Tongue (tissue), 2 donors: Measurements from ENCODE around the gene AP3S1. TPM values are rescaled to one million over a fixed set of nuclear protein-coding genes. Genes with fewer than 3 reads are reported as not detected.

Source experiments
- DNase-seq: peaks from one replicate; pipeline ENCODE4 v3.0.0-alpha.2; 2015
- total RNA-seq: library from RNA; depleted of rRNA; stranded (reverse); fragments of >200 nt; gene quantifications from one replicate; pipeline ENCODE4 v1.2.3, GENCODE V29; 2014

AP3S1 gene
- total RNA-seq, 1 donor from 2014 or later: 52.5 TPM

GRCh38 chr5:115940080-115940810 lies 98.5 kb downstream of the AP3S1 start:
- DNase-seq: peak; percentile 36

GRCh38 chr5:115941051-115941675 lies 99.4 kb downstream of the AP3S1 start:
- DNase-seq: peak; percentile 10

- DNase-seq: no peak
Observed at GRCh38 chr5:115944501-115944900, 102.8 kb downstream of the AP3S1 start.

- no peak for DNase-seq
Observed at GRCh38 chr5:115946655-115947054, 104.9 kb downstream of the AP3S1 start.

GRCh38 chr5:115947260-115947659 lies 105.5 kb downstream of the AP3S1 start:
- DNase-seq: no peak

GRCh38 chr5:115948091-115948534 lies 106.4 kb downstream of the AP3S1 start:
- no peak for DNase-seq

- no peak for DNase-seq
Observed at GRCh38 chr5:115949096-115949495, 107.4 kb downstream of the AP3S1 start.

GRCh38 chr5:115952588-115952987 lies 110.9 kb downstream of the AP3S1 start:
- DNase-seq: no peak

- DNase-seq: no peak
Observed at GRCh38 chr5:115954144-115954543, 112.4 kb downstream of the AP3S1 start.

- DNase-seq: no peak
Observed at GRCh38 chr5:115956957-115957356, 115.2 kb downstream of the AP3S1 start.

- DNase-seq: peak; percentile 37
Observed at GRCh38 chr5:115961381-115962238, 119.9 kb downstream of the AP3S1 start.

GRCh38 chr5:115962239-115962564 lies 120.5 kb downstream of the AP3S1 start, which contains the start of gene LVRN:
Gene LVRN (plus strand): TSS chr5:115962475. CDS start chr5:115962618, 143 bp downstream.
- DNase-seq: no peak

GRCh38 chr5:115962565-115963402 lies 121.0 kb downstream of the AP3S1 start:
- peak; percentile 30 for DNase-seq

GRCh38 chr5:115963566-115963965 lies 121.8 kb downstream of the AP3S1 start:
- peak; percentile 25 for DNase-seq

Other genes with a start within 250 kb of the AP3S1 start
- 4.0 TPM for gene TICAM2, start 239.5 kb upstream of the AP3S1 start, total RNA-seq
- 107 TPM for gene TMED7, start 215.9 kb upstream of the AP3S1 start, total RNA-seq
- gene CDO1, start 25.3 kb upstream of the AP3S1 start, total RNA-seq: 16.8 TPM
- gene ATG12, start 370 bp upstream of the AP3S1 start, total RNA-seq: 46.6 TPM
- 2.1 TPM for gene LVRN, start 120.5 kb downstream of the AP3S1 start, total RNA-seq
- not detected for gene ARL14EPL, start 190.5 kb downstream of the AP3S1 start, total RNA-seq
- gene COMMD10, start 243.1 kb downstream of the AP3S1 start, total RNA-seq: 47.9 TPM